Stomach smooth muscle (tissue), 2 donors: ENCODE results near the gene SMPD2.

ENCODE experiments used
- H3K27ac ChIP-seq: one replicate; pipeline ENCODE4 v1.7.0; 2013; ENCODE audit warnings: mild to moderate bottlenecking, low read length, inconsistent platforms
- H3K27me3 ChIP-seq, 2 donors: one replicate each; pipeline ENCODE4 v1.7.0; 2013; ENCODE audit warnings: low read length in 2 of 2; ENCODE audit not compliant: insufficient read depth in 2 of 2, control insufficient read depth in 1 of 2
- H3K36me3 ChIP-seq, 2 donors: one replicate each; pipeline ENCODE4 v1.7.0; 2013; ENCODE audit warnings: low read length in 2 of 2; ENCODE audit not compliant: control insufficient read depth in 2 of 2, insufficient read depth in 2 of 2
- H3K4me1 ChIP-seq: one replicate; pipeline ENCODE4 v1.7.0; 2013; ENCODE audit warnings: low read length; ENCODE audit not compliant: control insufficient read depth, insufficient read depth
- H3K4me3 ChIP-seq, 2 donors: one replicate each; pipeline ENCODE4 v1.7.0; 2013; ENCODE audit warnings: low read length in 2 of 2
- H3K9ac ChIP-seq, 2 donors: one replicate each; pipeline ENCODE4 v1.7.0; 2013; ENCODE audit warnings: low read length in 2 of 2, mild to moderate bottlenecking in 1 of 2
- H3K9me3 ChIP-seq, 2 donors: one replicate each; pipeline ENCODE4 v1.7.0; 2013; ENCODE audit warnings: low read length in 2 of 2; ENCODE audit not compliant: control insufficient read depth in 2 of 2
- donor health status: healthy.
- donor health status: Pancreatic carcinoma.

SMPD2 gene

DNA sequence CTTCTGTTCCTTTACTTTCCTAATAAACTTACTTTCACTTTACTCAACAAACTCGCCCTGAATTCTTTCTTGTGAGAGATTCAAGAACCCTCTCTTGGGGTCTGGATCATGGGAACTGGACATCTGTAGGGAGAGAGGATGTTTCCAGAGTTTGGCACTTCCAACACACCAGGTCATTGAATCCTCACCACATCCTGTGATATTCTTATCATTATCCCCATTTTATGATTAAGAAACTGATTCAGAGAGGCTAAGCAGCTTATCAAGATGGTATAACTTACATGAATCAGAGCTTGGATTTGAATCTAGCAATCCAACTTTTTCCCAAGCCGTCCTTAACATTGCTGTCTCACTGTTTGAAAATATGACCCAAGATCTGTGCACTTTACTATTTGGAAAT lies 15.6 kb upstream of the SMPD2 start:
- no peak overlapping the region for H3K4me3 ChIP-seq
- no peaks in the 10 kb centered on the region for H3K36me3 ChIP-seq
- no peaks in the 10 kb centered on the region for H3K4me1 ChIP-seq
- no peaks in the 10 kb centered on the region for H3K9me3 ChIP-seq
- no peak overlapping the region for H3K27ac ChIP-seq
- H3K9ac ChIP-seq, result no peak overlapping the region
- no peaks in the 10 kb centered on the region for H3K27me3 ChIP-seq

DNA sequence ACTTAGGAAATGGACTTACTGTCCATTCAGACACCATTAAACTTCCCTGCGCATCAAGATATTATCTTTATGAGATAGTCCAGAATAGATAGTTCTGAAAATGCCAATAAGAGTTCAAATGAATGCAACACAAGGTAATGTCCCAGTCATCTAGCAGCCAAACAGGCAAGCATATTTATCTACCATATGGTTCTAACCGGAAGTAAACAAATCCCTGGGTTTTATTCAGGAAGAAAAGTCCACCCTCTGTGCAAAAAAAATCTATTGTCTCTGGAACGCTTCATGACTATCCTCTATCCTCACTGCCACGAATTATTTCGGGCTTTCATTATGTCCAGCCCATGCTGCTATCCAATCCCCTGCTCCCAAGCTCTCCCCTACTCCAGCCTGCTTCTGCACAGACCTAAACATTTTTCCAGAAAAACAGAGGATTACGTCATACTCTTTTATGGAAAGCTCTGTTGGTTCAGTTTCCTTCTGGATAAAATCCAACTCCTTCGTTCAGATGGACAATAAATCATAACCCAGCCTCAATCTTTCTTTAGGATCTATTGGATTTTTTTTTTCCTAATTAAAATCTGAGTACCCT lies 11.5 kb upstream of the SMPD2 start:
- Histone ChIP-seq H3K9ac (no peak overlapping the region), H3K4me3 (peak overlapping the region in 1 of 2 donors; percentile 29), H3K27ac (no peak overlapping the region), H3K36me3 (no peaks in the 10 kb centered on the region), H3K4me1 (no peaks in the 10 kb centered on the region), H3K9me3 (no peaks in the 10 kb centered on the region), H3K27me3 (no peaks in the 10 kb centered on the region)

- Histone ChIP-seq H3K27ac (no peak overlapping the region), H3K36me3 (no peaks in the 10 kb centered on the region), H3K9me3 (no peaks in the 10 kb centered on the region), H3K27me3 (no peaks in the 10 kb centered on the region), H3K4me3 (no peak overlapping the region), H3K4me1 (no peaks in the 10 kb centered on the region), H3K9ac (no peak overlapping the region)
These were observed 11.0 kb upstream of the SMPD2 start for GRCh38 chr6:109429496-109429895.

- no peak overlapping the region for H3K4me3 ChIP-seq
- no peaks in the 10 kb centered on the region for H3K27me3 ChIP-seq
These were observed 6.1 kb upstream of the SMPD2 start for GRCh38 chr6:109434456-109434855.

GRCh38 chr6:109436041-109436440 lies 4.5 kb upstream of the SMPD2 start:
- Histone ChIP-seq H3K36me3 (no peaks in the 10 kb centered on the region), H3K27ac (no peak overlapping the region), H3K4me1 (peaks cover 8% of the 10 kb centered on the region), H3K27me3 (no peaks in the 10 kb centered on the region), H3K9ac (no peak overlapping the region), H3K4me3 (no peak overlapping the region), H3K9me3 (no peaks in the 10 kb centered on the region)

More at GRCh38 chr6:109434456-109434855, 6.1 kb upstream of the SMPD2 start:
- Histone ChIP-seq H3K27ac (no peak overlapping the region), H3K4me1 (no peaks in the 10 kb centered on the region), H3K9me3 (no peaks in the 10 kb centered on the region), H3K9ac (no peak overlapping the region), H3K36me3 (no peaks in the 10 kb centered on the region)

DNA sequence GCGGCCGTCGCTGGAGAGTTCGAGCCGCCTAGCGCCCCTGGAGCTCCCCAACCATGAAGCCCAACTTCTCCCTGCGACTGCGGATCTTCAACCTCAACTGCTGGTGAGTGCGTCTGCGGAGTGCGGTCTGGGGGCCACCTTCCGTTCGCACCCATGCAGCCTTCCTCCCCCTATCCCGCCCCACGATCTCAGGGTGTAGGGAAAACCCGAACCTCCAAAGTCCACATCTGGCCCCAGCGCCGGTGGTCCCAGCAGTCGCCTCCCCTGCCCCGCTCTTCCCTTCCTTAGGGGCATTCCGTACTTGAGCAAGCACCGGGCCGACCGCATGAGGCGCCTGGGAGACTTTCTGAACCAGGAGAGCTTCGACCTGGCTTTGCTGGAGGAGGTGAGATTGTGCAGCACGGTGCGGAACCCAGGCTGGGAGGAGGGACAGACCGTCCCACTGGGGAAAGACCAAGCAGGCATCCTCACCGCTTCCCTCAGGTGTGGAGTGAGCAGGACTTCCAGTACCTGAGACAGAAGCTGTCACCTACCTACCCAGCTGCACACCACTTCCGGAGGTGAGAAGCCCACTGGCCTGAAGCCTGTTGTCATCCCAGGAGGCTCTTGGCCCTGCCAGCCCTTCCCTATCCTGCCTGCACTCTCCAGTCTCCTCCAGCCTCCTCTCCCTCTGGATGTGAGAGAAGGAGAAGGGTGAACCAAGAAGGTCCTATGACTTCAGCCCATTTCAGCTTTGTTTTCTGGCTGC lies 719 bp downstream of the SMPD2 start:
- Histone ChIP-seq H3K27me3 (no peaks in the 10 kb centered on the region), H3K27ac (peak overlapping the region; percentile 62), H3K4me1 (peaks cover 27% of the 10 kb centered on the region), H3K9me3 (no peaks in the 10 kb centered on the region), H3K4me3 (peak overlapping the region; percentile 75 to 88), H3K9ac (peak overlapping the region; percentile 50 to 74), H3K36me3 (no peaks in the 10 kb centered on the region)

DNA sequence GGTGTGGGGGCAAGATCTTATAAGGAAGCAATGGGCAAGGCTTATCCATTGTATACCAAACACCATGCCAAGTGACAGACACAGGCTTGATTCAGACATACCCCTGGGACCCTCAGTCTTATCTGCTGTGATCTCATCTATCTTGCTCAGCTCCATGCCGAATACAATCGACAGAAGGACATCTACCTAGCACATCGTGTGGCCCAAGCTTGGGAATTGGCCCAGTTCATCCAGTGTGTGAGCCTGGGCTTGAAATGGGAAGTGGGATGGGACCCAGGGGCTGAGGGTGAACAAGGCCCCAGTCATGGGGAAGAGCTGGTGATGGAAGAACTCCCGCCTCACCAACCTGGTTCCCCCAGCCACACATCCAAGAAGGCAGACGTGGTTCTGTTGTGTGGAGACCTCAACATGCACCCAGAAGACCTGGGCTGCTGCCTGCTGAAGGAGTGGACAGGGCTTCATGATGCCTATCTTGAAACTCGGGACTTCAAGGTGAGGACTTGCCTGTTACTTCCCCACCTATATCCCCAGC lies 1.9 kb downstream of the SMPD2 start:
- Histone ChIP-seq H3K27me3 (no peaks in the 10 kb centered on the region), H3K4me3 (peak overlapping the region in 1 of 2 donors; percentile 88), H3K9me3 (no peaks in the 10 kb centered on the region), H3K4me1 (peaks cover 27% of the 10 kb centered on the region), H3K9ac (no peak overlapping the region), H3K27ac (no peak overlapping the region), H3K36me3 (no peaks in the 10 kb centered on the region)

GRCh38 chr6:109443425-109443950 lies 3.0 kb downstream of the SMPD2 start:
- H3K4me3 ChIP-seq, result no peak overlapping the region
- H3K9ac ChIP-seq, result no peak overlapping the region
- no peak overlapping the region for H3K27ac ChIP-seq
- no peaks in the 10 kb centered on the region for H3K36me3 ChIP-seq
- H3K9me3 ChIP-seq, result no peaks in the 10 kb centered on the region
- peaks cover 27% of the 10 kb centered on the region for H3K4me1 ChIP-seq
- no peaks in the 10 kb centered on the region for H3K27me3 ChIP-seq

GRCh38 chr6:109445382-109445781 lies 4.9 kb downstream of the SMPD2 start:
- H3K27me3 ChIP-seq, result peaks cover 0 to 3% of the 10 kb centered on the region in 2 donors
- no peak overlapping the region for H3K9ac ChIP-seq
- no peaks in the 10 kb centered on the region for H3K36me3 ChIP-seq
- no peak overlapping the region for H3K27ac ChIP-seq
- H3K9me3 ChIP-seq, result no peaks in the 10 kb centered on the region
- H3K4me1 ChIP-seq, result peaks cover 21% of the 10 kb centered on the region
- H3K4me3 ChIP-seq, result no peak overlapping the region

- Histone ChIP-seq H3K4me3 (no peak overlapping the region), H3K9me3 (no peaks in the 10 kb centered on the region), H3K4me1 (peaks cover 19% of the 10 kb centered on the region), H3K27ac (no peak overlapping the region), H3K9ac (no peak overlapping the region), H3K36me3 (no peaks in the 10 kb centered on the region), H3K27me3 (peaks cover 0 to 6% of the 10 kb centered on the region in 2 donors)
These were observed 5.5 kb downstream of the SMPD2 start for GRCh38 chr6:109446072-109446471.

- Histone ChIP-seq H3K36me3 (no peaks in the 10 kb centered on the region), H3K27ac (no peak overlapping the region), H3K4me3 (no peak overlapping the region), H3K9me3 (no peaks in the 10 kb centered on the region), H3K4me1 (peaks cover 14% of the 10 kb centered on the region), H3K27me3 (peaks cover 0 to 8% of the 10 kb centered on the region in 2 donors), H3K9ac (no peak overlapping the region)
These were observed 6.0 kb downstream of the SMPD2 start for GRCh38 chr6:109446541-109446940.
